SU-DHL-6 (cell line): ENCODE measurements around the gene ARID5B.
A peak's percentile ranks its signal among the peaks of the same experiment; 100 is the strongest.

Experiments
- H2AFZ ChIP-seq: fragments of 200-600 bp; sonication (generic); 2 replicates; pipeline ENCODE4 v1.6.1; 2014; ENCODE audit warnings: low read depth, mild to moderate bottlenecking, moderate library complexity, mixed read lengths, antibody characterized with exemption, low read length; ENCODE audit not compliant: severe bottlenecking
- H3F3A ChIP-seq: fragments of 200-600 bp; shearing (Covaris generic); 2 replicates; pipeline ENCODE4 v1.6.0; 2016; ENCODE audit warnings: antibody characterized with exemption, mild to moderate bottlenecking; ENCODE audit not compliant: insufficient read depth
- H3K27ac ChIP-seq: fragments of 200-600 bp; sonication (generic); 2 replicates; pipeline ENCODE4 v1.5.1; 2016; ENCODE audit warnings: low read depth, mild to moderate bottlenecking, low read length, moderate library complexity, mixed read lengths
- H3K27me3 ChIP-seq: fragments of 200-600 bp; sonication (generic), shearing (Covaris generic); 2 replicates; pipeline ENCODE4 v1.6.0; 2014; ENCODE audit warnings: mild to moderate bottlenecking, low read length
- H3K36me3 ChIP-seq: fragments of 200-600 bp; sonication (generic); 2 replicates; pipeline ENCODE4 v1.6.1; 2014; ENCODE audit warnings: mild to moderate bottlenecking, low read length, mixed read lengths
- H3K4me2 ChIP-seq: fragments of 300-600, 200-600 bp; shearing (Covaris generic), sonication (generic); 2 replicates; pipeline ENCODE4 v1.6.0; 2014; ENCODE audit warnings: low read length, low read depth, mild to moderate bottlenecking; ENCODE audit not compliant: poor library complexity, severe bottlenecking
- H3K4me3 ChIP-seq: fragments of 200-600 bp; sonication (generic); 2 replicates; pipeline ENCODE4 v1.5.1; 2014; ENCODE audit warnings: antibody characterized with exemption, low read length, mild to moderate bottlenecking, mixed read lengths; ENCODE audit not compliant: insufficient read depth, poor library complexity, severe bottlenecking
- H3K79me2 ChIP-seq: fragments of 200-600 bp; sonication (generic); 2 replicates; pipeline ENCODE4 v1.6.1; 2014; ENCODE audit warnings: mild to moderate bottlenecking, low read length, moderate library complexity; ENCODE audit not compliant: insufficient read depth
- H3K9ac ChIP-seq: fragments of 200-600 bp; sonication (generic); 2 replicates; pipeline ENCODE4 v1.7.0; 2014; ENCODE audit warnings: mild to moderate bottlenecking, low read length
- H3K9me2 ChIP-seq: fragments of 200-600 bp; sonication (generic); replicated peaks from 2 replicates; pipeline ENCODE4 v1.6.1; 2014; ENCODE audit warnings: low read length; ENCODE audit not compliant: insufficient read depth
- H3K9me3 ChIP-seq: fragments of 200-600 bp; sonication (generic); 2 replicates; pipeline ENCODE4 v1.6.1; 2014; ENCODE audit warnings: low read length, mixed read lengths; ENCODE audit not compliant: insufficient read depth
- H4K20me1 ChIP-seq: fragments of 200-600 bp; sonication (generic); 2 replicates; pipeline ENCODE4 v1.6.1; 2014; ENCODE audit warnings: low read depth, mild to moderate bottlenecking, antibody characterized with exemption, low read length, moderate library complexity, mixed read lengths
- CTCF ChIP-seq: fragments of 200-600 bp; sonication (generic); IDR thresholded peaks from one replicate; pipeline ENCODE4 v1.5.1; 2017; ENCODE audit warnings: antibody characterized with exemption, mild to moderate bottlenecking, low read length, moderate library complexity; ENCODE audit not compliant: insufficient read depth, poor library complexity, severe bottlenecking
- EZH2phosphoT487 ChIP-seq: fragments of 200-600 bp; sonication (generic), shearing (Covaris generic); conservative IDR thresholded peaks from 2 replicates; pipeline ENCODE4 v1.6.1; 2018; ENCODE audit warnings: mild to moderate bottlenecking, antibody characterized with exemption, low read length, moderate library complexity, mixed read lengths

Gene ARID5B

GRCh38 chr10:62063795-62064472 is 162.4 kb downstream of the ARID5B start:
- Histone ChIP-seq H3F3A (peaks cover 15% of the 10 kb centered on the region; the same call in 1 of the 2 replicates), H3K27ac (no peak overlapping the region), H3K9me2 (no peaks in the 10 kb centered on the region), H4K20me1 (no peaks in the 10 kb centered on the region), H3K27me3 (no peaks in the 10 kb centered on the region), H3K4me3 (no peak overlapping the region), H3K9me3 (no peaks in the 10 kb centered on the region), H3K79me2 (peaks cover 26% of the 10 kb centered on the region; the same call in 1 of the 2 replicates), H3K4me2 (no peak overlapping the region), H2AFZ (no peak overlapping the region), H3K9ac (no peak overlapping the region), H3K36me3 (peaks cover 39% of the 10 kb centered on the region)
- TF ChIP-seq EZH2phosphoT487: no peak
- TF ChIP-seq CTCF: no peak

GRCh38 chr10:62067560-62067959 is 166.1 kb downstream of the ARID5B start:
- no peak overlapping the region for H3K4me2 ChIP-seq
- H3K27me3 ChIP-seq: no peaks in the 10 kb centered on the region
- no peak overlapping the region for H2AFZ ChIP-seq
- peak overlapping the region; percentile 7; the same call in 1 of the 2 replicates for H3K27ac ChIP-seq
- no peak overlapping the region for H3K4me3 ChIP-seq
- H3K9ac ChIP-seq: no peak overlapping the region
- no peaks in the 10 kb centered on the region for H3K9me3 ChIP-seq
- TF ChIP-seq EZH2phosphoT487 (no peak), CTCF (no peak)
- peaks cover 16% of the 10 kb centered on the region; the same call in 1 of the 2 replicates for H3F3A ChIP-seq
- H3K36me3 ChIP-seq: peaks cover 41% of the 10 kb centered on the region
- peaks cover 13% of the 10 kb centered on the region; the same call in 1 of the 2 replicates for H3K79me2 ChIP-seq
- no peaks in the 10 kb centered on the region for H4K20me1 ChIP-seq
- no peaks in the 10 kb centered on the region for H3K9me2 ChIP-seq

- Histone ChIP-seq H4K20me1 (no peaks in the 10 kb centered on the region), H3K27me3 (no peaks in the 10 kb centered on the region), H3K36me3 (peaks cover 48% of the 10 kb centered on the region), H3F3A (peaks cover 20% of the 10 kb centered on the region; the same call in 1 of the 2 replicates), H3K9me2 (no peaks in the 10 kb centered on the region), H3K9me3 (no peaks in the 10 kb centered on the region), H3K9ac (no peak overlapping the region), H3K4me2 (no peak overlapping the region), H3K27ac (no peak overlapping the region), H3K4me3 (no peak overlapping the region), H2AFZ (no peak overlapping the region), H3K79me2 (peaks cover 6% of the 10 kb centered on the region; the same call in 1 of the 2 replicates)
- no peak for TF ChIP-seq CTCF
- TF ChIP-seq EZH2phosphoT487: no peak
These were observed 167.0 kb downstream of the ARID5B start for GRCh38 chr10:62068464-62068863.
